Fibroblast of the aortic adventitia (primary cell): Measurements from ENCODE around the gene KIF26B. TPM values are rescaled to one million over a fixed set of nuclear protein-coding genes. Genes with fewer than 3 reads are reported as not detected.

Source experiments
- DNase-seq: peaks from one replicate; pipeline ENCODE4 v3.0.0-alpha.2; 2010; ENCODE audit warnings: low read depth
- H3K4me3 ChIP-seq: 2 replicates; pipeline ENCODE4 v1.5.1; 2011; ENCODE audit warnings: low read depth, mild to moderate bottlenecking, control low read depth, low read length, moderate library complexity
- CTCF ChIP-seq: IDR thresholded peaks from 2 replicates; pipeline ENCODE4 v1.5.1; 2011; ENCODE audit warnings: mild to moderate bottlenecking, low read length, control low read depth, inconsistent platforms; ENCODE audit not compliant: insufficient read depth
- total RNA-seq: library from RNA; depleted of rRNA; stranded (reverse); fragments of >200 nt; gene quantifications from 2 replicates; pipeline ENCODE4 v1.2.3, GENCODE V29; 2012; ENCODE audit warnings: low replicate concordance

KIF26B gene
- total RNA-seq, 1 donor, result 4.6 TPM

- H3K4me3 ChIP-seq, result no peak overlapping the region
- DNase-seq, result no peak
- no peak for TF ChIP-seq CTCF
Observed at GRCh38 chr1:245148069-245148468, 6.7 kb upstream of the KIF26B start.

GRCh38 chr1:245148861-245149260 lies 5.9 kb upstream of the KIF26B start:
- no peak for TF ChIP-seq CTCF
- H3K4me3 ChIP-seq, result no peak overlapping the region
- DNase-seq, result no peak

- TF ChIP-seq CTCF, result peak; percentile 69
- peak overlapping the region; percentile 90 for H3K4me3 ChIP-seq
- peak; percentile 82 for DNase-seq
Observed at GRCh38 chr1:245153081-245153551, 1.7 kb upstream of the KIF26B start.

- no peak for TF ChIP-seq CTCF
- no peak for DNase-seq
Observed at GRCh38 chr1:245153552-245154428, 995 bp upstream of the KIF26B start.

GRCh38 chr1:245155272-245156040 lies 671 bp downstream of the KIF26B start:
- H3K4me3 ChIP-seq, result peak overlapping the region; percentile 90
- peak; percentile 39 for DNase-seq
- TF ChIP-seq CTCF, result no peak

More at GRCh38 chr1:245153552-245154428, 995 bp upstream of the KIF26B start:
- peak overlapping the region; percentile 90 for H3K4me3 ChIP-seq

GRCh38 chr1:245156041-245156735 lies 1.4 kb downstream of the KIF26B start:
- peak; percentile 78 for TF ChIP-seq CTCF
- DNase-seq, result peak; percentile 71
- H3K4me3 ChIP-seq, result peak overlapping the region; percentile 90
